Islet of Langerhans (tissue), 1 donor: ENCODE data around the gene NT5C1A.
A peak's percentile ranks its signal among the peaks of the same experiment; 100 is the strongest.

Experiments
- FAIRE-seq: peaks from one replicate; lab custom pipeline; 2011; peaks lifted over from hg19 to GRCh38; lab: Jason Lieb, UNC

Gene NT5C1A

GRCh38 chr1:39671793-39672550 lies at the start of gene NT5C1A:
TSS of gene NT5C1A (minus strand) at chr1:39672107. CDS start at chr1:39672038, 69 bp downstream.
- FAIRE-seq, result no peak

GRCh38 chr1:39721664-39722063 lies 49.8 kb upstream of the NT5C1A start:
- no peak for FAIRE-seq

GRCh38 chr1:39720094-39720999 lies 48.4 kb upstream of the NT5C1A start:
- FAIRE-seq, result peak; percentile 100

- FAIRE-seq, result no peak
Observed at GRCh38 chr1:39717809-39718208, 45.9 kb upstream of the NT5C1A start.

GRCh38 chr1:39713557-39713956 lies 41.6 kb upstream of the NT5C1A start:
- no peak for FAIRE-seq

GRCh38 chr1:39711966-39712340 lies 40.0 kb upstream of the NT5C1A start:
- FAIRE-seq, result no peak

GRCh38 chr1:39711104-39711965 lies 39.4 kb upstream of the NT5C1A start:
- FAIRE-seq, result no peak

- peak; percentile 98 for FAIRE-seq
Observed at GRCh38 chr1:39707506-39707905, 35.6 kb upstream of the NT5C1A start.

GRCh38 chr1:39704757-39705156 lies 32.9 kb upstream of the NT5C1A start:
- FAIRE-seq, result no peak

GRCh38 chr1:39701049-39701439 lies 29.1 kb upstream of the NT5C1A start:
- FAIRE-seq, result no peak

- FAIRE-seq, result no peak
Observed at GRCh38 chr1:39700348-39700747, 28.4 kb upstream of the NT5C1A start.

- FAIRE-seq, result no peak
Observed at GRCh38 chr1:39699419-39699818, 27.5 kb upstream of the NT5C1A start.

- FAIRE-seq, result no peak
Observed at GRCh38 chr1:39698568-39698967, 26.7 kb upstream of the NT5C1A start.

GRCh38 chr1:39696448-39696847 lies 24.5 kb upstream of the NT5C1A start:
- no peak for FAIRE-seq

- no peak for FAIRE-seq
Observed at GRCh38 chr1:39695016-39695415, 23.1 kb upstream of the NT5C1A start.

- FAIRE-seq, result no peak
Observed at GRCh38 chr1:39694026-39694425, 22.1 kb upstream of the NT5C1A start.

- FAIRE-seq, result no peak
Observed at GRCh38 chr1:39692152-39693074, 20.5 kb upstream of the NT5C1A start.

- peak; percentile 36 for FAIRE-seq
Observed at GRCh38 chr1:39691383-39692151, 19.7 kb upstream of the NT5C1A start, which contains the start of gene HPCAL4. TSS of gene HPCAL4 (minus strand) at chr1:39691433. CDS start at chr1:39684603, 6,830 bp downstream.

- no peak for FAIRE-seq
Observed at GRCh38 chr1:39690794-39691382, 19.0 kb upstream of the NT5C1A start.

GRCh38 chr1:39690225-39690624 lies 18.3 kb upstream of the NT5C1A start:
- FAIRE-seq, result no peak
